GM18505 (cell line): ENCODE results near the gene SEMA3F.

ENCODE experiments used
- ATAC-seq: cut with Tn5 transposase; IDR thresholded peaks from one replicate; pipeline ENCODE4 v1.9.1; 2021; ENCODE audit not compliant: unreplicated experiment
- POLR2A ChIP-seq: IDR thresholded peaks from 4 replicates; pipeline ENCODE4 v1.6.1; 2011; ENCODE audit warnings: borderline replicate concordance; ENCODE audit not compliant: insufficient read depth, insufficient read length; ENCODE audit errors: extremely low read depth

SEMA3F gene

GRCh38 chr3:50164481-50164880 lies 9.4 kb downstream of the SEMA3F start:
- no peak for ATAC-seq
- no peak for TF ChIP-seq POLR2A

DNA sequence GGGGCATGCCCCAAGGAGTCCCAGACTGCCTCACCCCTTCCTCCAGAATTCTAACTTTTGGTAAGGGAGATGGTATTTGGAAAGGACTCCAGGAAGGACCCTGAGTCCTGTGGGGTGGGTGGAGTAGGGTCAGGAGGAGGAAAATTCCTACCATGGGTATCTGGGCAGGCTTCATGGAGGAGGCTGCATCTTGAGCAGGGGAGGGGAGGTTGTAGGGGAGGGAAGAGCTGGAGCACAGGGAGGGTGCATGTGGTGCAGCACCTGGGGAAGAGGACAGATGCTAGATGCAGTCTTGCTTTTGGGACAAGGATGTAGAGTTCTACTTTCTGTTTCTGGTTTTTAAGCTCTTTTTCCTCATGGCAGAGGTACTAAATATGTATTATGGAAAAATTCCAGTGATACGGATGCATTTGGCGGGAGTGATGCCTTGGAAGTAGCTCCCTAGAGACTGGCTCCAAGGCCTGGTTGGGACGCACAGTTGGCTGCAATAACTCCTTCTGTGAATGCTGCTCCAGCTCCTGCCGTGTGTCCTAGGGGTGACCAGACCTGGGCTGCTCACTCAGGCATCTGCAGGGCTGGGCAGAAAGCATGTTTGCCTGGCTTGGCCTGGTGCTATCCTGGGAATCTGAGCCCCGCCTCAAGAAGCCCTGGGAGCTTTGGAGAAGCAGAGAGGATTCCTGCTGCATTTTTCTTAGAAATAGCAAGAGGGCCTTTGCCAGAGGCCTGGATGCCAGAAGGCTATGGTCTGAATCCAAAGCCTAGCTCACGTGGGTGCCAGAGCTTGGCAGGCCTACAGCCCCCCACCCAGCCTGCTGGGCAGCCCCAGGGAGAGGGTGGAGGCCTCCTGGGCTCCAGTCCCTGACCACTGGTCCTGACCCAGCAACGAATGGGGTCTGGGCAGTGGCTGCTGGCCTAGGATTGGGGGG lies 10.1 kb downstream of the SEMA3F start:
- ATAC-seq: no peak
- TF ChIP-seq POLR2A: no peak

- TF ChIP-seq POLR2A: no peak
- ATAC-seq: no peak
Measured at GRCh38 chr3:50165910-50166538, 10.9 kb downstream of the SEMA3F start.

DNA sequence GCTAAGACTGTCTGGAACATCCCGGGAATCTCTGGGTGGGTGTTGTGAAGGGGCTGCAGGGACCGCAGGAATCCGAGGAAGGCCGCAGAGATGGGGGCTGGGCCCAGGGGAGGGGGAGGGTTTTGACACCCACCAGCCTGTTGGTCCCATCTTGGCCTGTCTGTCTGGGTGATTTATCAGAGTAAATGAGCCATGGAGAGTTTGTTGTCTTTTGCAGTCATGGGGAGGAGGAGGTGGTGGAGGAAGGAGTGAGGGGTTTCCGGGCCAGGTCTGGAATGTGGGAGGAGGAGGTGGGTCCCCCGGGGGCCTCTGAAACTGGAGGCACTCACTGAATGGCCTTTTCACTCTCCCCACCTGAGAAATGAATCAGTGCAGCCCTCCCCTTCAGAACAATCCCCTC lies 11.5 kb downstream of the SEMA3F start:
- no peak for TF ChIP-seq POLR2A
- no peak for ATAC-seq

- no peak for ATAC-seq
Measured at GRCh38 chr3:50167069-50167840, 12.1 kb downstream of the SEMA3F start.

GRCh38 chr3:50167841-50168209 lies 12.7 kb downstream of the SEMA3F start:
- no peak for ATAC-seq
- TF ChIP-seq POLR2A: no peak

More at GRCh38 chr3:50167069-50167840, 12.1 kb downstream of the SEMA3F start:
- TF ChIP-seq POLR2A: no peak

DNA sequence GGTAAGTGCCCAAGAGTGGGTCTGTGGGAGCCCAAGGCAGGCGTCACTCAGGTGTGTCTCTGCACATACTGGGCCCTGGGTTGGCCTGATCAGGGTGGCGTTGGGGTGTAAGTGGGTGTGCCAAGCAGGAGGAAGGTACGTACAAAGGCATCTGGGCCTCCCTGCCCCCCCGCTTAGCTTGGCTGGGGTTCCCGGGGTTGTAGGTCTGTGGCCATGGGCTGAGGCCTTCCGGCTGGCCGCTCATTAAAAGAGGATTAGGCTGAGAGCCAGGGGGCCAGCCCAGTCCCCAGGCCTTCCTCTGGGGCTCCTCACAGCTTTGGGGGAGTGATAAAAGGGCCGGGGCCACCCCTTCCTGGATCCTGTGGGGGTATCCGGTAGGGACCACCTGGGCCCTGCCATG lies 13.3 kb downstream of the SEMA3F start:
- no peak for ATAC-seq
- TF ChIP-seq POLR2A: no peak

DNA sequence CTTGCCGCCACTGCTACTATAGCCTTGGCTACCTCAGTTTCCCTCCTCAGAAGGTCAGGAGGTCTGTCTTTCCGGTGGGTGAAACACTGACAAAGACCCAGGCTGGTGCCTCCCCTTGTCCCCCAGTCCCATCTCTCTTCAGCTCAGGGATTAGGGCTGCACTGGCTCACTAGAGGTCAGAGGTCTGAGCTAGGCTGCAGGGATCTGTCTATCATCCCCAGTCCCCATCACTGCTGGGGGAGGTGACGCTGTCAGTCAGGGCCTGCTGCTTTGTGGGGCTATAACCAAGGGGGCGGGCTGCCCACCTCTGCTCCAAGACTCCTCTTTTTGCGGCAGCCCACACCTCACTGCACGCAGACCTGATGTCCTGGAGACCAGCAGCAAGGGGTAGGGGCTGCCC lies 13.7 kb downstream of the SEMA3F start:
- no peak for TF ChIP-seq POLR2A
- ATAC-seq: no peak

DNA sequence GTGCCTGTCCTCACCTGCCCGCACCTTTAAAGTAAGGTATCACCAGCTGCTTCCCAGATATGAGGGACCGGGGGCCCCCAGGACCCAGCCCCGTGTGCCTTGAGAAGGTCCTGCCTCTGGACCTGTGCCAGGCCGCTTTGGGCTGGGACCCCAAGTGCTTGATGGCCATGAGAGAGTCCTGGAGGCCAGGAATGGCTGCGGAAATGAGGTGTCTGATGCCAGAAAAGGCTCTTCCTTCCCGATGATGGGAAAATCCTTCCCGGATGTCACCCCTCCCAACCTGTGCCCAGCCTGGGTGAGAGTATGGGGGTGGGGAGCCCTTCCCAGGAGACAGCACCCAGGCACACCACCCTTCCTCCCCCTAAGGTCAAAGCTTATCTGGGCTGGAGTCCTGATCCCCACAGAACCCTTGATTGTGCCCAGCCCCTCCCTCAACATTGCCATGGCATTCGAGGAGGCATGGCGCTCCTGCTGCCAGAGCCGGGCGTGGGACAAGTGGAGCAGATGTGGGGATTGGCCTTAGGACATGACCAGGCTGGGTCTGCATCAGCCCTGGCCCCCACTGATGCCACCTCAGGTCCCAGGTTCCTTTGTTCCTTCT lies 14.2 kb downstream of the SEMA3F start:
- TF ChIP-seq POLR2A: no peak
- no peak for ATAC-seq

- TF ChIP-seq POLR2A: no peak
- ATAC-seq: no peak
Measured at GRCh38 chr3:50169858-50170257, 14.7 kb downstream of the SEMA3F start.

GRCh38 chr3:50170689-50171088 lies 15.6 kb downstream of the SEMA3F start:
- ATAC-seq: no peak

GRCh38 chr3:50171540-50172301 lies 16.6 kb downstream of the SEMA3F start:
- no peak for ATAC-seq
- no peak for TF ChIP-seq POLR2A

More at GRCh38 chr3:50170689-50171088, 15.6 kb downstream of the SEMA3F start:
- TF ChIP-seq POLR2A: no peak
